HG03095 (cell line): ENCODE results near the gene LRRC42.
"Not testable (repeated sequence)": the region's sequence is repeated elsewhere in the genome, so short reads cannot be mapped to it uniquely, and the experiment has no call there.

Experiments used
- ATAC-seq: cut with Tn5 transposase; IDR thresholded peaks from one replicate; pipeline ENCODE4 v1.9.1; 2021; ENCODE audit warnings: moderate library complexity; ENCODE audit not compliant: unreplicated experiment

LRRC42 gene

DNA sequence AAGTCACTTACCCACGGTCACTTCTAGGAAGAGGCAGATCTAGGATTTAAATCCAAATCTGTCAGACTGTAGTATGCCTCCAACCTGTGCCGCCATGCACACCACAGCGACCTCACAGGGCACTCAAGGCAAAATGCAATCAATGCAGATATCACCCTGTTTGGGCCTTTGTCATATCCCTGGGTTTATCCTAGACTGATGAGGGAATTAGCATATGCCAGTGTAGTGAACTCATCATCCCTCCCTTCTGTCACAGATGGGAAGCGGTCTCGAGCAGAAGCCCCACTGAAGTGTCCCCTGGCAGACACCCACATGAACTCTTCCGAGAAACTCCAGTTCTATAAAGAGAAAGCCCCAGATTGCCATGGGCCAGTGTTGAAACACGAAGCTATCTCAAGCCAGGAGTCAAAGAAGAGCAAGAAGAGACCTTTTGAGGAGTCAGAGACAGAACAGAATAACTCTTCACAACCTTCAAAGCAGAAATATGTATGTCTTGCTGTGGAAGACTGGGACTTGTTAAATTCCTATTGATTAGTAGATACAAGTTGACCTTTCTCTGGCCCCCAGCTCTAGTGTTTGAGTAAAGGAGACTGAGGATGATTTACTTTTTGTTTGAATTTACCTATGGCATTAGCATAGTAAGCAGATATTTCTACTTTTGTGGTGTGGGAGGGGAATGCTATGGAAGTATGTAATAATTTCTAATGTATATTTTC, 21.4 kb downstream of the LRRC42 start:
- ATAC-seq: no peak

DNA sequence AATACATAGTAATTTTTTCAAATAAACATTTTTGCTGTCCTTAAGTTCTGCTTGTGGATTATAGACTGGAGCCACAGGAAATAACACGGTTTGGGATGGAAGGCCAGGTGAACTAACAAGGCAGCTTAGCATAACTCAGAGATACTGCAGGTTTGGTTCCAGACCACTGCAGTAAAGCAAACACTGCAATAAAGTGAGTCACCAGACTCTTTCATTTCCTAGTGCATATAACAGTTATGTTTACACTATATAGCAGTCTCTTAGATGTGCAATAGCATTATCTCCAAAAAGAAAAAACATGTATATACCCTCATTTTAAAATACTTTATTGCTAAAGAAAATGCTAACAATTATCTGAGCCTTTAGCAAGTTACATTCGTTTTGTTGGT, 22.0 kb downstream of the LRRC42 start:
- no peak for ATAC-seq

DNA sequence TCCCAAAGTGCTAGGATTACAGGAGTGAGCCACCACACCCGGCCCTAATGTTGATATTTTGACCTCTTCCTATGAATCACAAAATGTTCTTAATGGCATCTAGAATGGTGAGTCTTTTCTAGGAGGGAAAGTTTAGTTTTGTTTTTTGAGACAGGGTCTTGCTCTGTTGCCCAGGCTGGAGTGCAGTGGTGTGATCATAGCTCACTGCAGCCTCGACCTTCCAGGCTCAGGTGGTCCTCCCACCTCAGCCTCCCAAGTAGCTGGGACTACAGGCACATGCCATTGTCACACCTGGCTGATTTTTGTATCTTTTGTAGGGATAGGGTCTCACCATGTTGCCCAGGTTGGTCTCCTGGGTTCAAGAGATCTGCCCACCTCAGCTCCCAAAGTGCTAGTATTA, 23.2 kb downstream of the LRRC42 start:
- not testable (repeated sequence) for ATAC-seq

- no peak for ATAC-seq
These were observed 25.6 kb downstream of the LRRC42 start for GRCh38 chr1:53971718-53972117.

GRCh38 chr1:53975861-53976260, 29.7 kb downstream of the LRRC42 start:
- no peak for ATAC-seq

DNA sequence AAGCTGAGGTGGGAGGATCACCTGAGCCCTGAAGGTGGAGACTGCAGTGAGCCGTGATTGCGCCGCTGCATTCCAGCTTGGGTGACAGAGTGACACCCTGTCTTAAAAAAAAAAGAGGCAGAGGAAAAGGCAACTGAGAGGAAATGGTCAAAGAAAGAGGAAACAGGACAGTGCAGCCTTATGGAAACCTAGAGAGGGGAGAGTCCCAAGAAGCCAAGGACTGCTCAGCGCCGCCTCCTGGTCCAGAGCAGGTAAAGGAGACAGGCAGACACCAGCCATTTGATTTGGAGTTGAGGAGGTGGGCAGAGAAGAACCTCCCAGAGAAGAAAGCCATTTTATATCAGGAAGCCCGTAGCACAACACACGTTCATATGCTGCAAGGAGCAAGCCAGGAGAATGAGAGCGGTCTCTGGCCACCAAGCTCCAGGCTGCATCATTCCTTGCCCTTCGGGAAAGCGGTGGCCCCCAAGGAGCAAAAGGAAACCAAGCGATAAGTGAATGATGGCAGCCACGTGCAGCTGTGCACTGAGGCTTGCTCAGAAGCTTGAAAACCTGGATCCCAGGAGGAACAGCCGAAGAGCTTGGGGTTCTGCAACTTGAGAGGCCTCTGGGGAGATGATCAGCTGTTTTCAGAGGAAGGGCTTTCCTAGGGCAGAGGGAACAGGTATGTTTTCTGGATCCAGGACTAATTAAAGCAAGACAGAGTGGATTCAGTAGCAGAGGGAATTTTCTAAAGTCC, 33.7 kb downstream of the LRRC42 start:
- ATAC-seq: no peak

DNA sequence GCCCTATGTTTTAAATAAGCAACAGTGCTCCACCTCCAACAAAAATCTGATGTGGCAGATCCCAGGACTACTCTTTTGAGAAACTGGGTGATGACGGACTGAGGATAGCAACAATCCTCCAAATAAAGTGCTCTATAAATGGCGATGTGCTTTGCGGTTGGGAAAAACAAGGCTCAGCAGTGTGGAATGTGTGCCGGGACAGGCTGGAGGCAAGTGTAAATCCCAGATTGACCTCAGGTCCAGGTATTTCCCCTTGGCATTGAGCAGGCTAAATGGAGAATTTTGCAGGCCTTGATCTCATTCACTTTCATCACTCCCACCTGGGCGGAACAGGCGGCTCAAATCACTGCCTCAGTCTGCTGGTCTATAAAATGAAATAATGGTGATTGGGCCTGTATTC, 35.1 kb downstream of the LRRC42 start:
- no peak for ATAC-seq

DNA sequence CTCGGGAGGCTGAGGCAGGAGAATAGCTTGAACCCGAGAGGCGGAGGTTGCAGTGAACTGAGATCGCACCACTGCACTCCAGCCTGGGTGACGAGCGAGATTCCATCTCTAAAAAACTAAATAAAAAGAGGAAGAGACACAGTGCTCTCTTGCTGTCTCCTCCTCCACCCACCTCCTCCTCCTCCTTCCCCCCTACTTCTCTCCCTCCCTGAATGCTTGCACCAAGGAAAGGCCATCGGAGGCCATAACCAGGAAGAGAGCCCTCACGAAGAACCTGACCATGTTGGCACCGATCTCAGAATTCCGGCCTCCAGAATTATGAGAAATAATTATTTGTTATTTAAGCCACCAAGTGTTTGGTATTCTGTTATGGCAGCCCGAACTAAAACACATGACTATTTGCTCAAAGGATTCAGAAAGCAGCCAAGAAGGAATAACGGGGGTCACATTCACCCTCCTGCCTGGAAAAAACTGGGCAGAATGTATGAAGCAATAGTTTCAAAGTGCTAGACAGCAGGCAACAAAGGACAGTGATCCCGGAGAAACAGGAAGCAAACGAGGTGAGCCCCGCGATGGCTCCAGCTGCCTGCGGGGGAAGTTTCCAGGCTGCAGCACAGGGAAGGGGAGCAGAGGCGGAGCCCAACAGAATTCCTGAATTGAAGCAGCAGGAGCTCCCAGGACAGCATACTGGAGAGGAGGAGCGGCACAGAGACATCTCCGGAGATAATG, 36.0 kb downstream of the LRRC42 start:
- ATAC-seq: no peak

- ATAC-seq: no peak
These were observed 36.6 kb downstream of the LRRC42 start for GRCh38 chr1:53982763-53983104.

DNA sequence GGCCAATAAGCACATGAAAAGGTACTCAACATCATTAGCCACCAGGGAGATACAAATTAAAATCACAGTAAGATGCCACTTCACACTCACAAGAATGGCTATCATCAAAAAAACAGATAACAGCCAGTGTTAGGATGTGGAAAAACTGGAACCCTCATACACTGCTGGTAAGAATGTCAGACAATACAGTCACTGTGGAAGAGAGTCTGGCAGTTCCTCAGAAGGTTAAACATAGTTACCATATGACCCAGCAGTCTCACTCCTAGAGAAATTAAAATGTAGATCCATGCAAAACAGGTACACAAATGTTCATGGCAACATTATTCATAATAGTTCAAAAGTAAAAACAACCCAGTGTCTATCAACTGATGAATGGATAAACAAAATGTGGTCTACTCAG, 38.6 kb downstream of the LRRC42 start:
- ATAC-seq: no peak

GRCh38 chr1:53986458-53986857, 40.3 kb downstream of the LRRC42 start:
- ATAC-seq: no peak

GRCh38 chr1:53987880-53988279, 41.7 kb downstream of the LRRC42 start:
- ATAC-seq: no peak

DNA sequence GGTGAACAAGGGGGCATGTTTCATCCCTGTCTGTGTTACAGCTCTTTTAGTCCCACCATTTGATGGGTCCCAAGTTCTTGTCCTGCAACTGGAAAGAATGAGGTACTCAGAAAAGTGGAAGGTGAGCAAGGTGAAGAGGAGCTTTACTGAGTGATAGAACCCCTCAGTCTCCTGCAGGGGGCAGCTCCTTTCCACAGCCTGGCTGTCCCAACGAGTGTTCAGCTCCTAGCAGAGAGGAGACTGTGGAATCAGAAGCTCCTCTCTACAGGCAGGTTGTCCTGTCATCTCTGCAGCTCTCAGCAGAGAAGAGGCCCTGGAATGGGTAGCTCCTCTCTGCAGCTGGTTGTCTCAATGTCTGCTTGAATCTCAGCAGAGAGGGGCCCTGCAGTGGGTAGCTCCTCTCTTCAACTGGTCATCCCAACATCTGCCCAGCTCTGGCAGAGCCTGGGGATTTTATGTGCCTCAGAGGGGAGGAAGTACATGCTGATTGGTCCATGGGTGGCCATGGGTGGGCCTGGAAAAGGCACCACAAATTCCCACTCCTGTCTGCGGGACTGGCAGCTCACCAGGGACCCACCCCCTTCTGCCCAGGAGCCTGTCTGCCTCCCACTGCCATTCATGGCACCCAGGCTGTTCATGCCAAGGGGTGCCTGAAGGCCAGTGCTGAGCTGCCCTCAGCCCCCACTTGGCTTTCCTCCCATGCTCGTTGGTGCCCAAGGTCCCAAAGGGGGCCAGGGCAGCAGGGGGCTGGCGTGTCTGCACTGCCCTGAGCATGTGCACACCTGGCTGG, 46.1 kb downstream of the LRRC42 start:
- no peak for ATAC-seq

DNA sequence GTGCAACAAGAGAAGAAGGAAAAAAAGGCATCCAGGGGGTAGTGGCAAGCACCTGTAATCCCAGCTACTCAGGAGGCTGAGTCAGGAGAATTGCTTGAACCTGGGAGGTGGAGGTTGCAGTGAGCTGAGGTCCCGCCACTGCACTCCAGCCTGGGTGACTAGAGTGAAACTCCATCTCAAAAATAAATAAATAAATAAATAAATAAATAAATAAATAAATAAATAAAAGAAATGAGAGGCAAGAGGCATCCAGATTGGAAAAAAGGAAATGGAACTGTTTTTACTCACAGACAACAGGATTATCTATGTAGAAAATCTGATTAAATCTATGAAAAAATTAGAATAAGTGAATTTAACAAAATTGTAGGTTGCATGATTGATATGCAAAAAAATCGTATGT, 48.4 kb downstream of the LRRC42 start:
- not testable (repeated sequence) for ATAC-seq

DNA sequence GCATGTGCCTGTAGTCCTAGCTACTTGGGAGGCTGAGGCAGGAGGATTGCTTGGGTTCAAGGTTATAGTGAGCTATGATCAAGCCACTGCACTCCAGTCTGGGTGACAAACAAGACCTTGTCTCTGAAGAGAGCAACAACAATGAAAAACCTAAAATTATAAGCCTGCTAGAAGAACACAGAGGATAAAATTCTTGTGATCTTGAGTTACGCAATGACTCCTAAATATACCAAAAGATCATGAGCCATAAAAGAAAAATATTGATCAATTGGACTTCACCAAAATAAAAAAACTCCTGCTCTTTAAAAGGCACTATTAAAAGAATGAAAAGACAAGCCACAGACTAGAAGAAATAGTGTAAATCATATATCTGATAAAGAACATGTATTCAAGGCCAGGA, 49.5 kb downstream of the LRRC42 start:
- no peak for ATAC-seq

DNA sequence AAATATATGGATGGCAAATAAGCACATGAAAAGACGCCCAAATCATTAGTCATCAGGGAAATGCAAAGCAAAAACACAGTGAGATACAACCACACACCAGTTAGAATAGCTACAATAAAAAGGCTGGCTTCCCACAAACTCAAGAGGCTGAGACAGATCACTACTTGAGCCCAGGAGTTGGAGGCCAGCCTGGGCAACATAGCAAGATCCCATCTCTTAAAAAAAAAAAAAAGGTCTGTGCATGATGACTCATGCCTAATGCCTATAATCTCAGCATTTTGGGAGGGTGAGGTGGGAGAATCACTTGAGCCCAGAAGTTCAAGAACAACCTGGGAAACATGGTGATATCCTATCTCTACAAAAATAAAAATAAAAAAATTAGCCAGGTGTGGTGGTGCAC, 52.1 kb downstream of the LRRC42 start:
- ATAC-seq: no peak

DNA sequence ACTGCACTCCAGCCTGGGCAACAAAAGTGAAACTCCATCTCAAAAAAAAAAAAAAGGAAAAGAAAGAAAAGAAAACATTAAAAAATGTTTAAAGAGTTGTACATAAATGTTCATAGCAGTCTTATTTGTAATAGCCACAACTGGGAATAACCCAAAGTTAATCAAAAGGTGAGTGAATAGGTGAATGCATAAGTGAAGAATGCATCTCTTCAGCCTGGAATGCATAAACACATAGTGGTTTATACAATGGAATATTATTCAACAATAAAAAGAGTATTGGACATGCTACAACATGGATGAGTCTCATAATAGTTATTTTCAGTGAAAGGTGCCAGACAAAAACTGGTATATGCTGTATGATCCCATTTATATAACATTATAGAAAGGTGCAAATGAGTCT, 53.8 kb downstream of the LRRC42 start:
- ATAC-seq: no peak

- no peak for ATAC-seq
These were observed 55.4 kb downstream of the LRRC42 start for GRCh38 chr1:54001591-54001990.

DNA sequence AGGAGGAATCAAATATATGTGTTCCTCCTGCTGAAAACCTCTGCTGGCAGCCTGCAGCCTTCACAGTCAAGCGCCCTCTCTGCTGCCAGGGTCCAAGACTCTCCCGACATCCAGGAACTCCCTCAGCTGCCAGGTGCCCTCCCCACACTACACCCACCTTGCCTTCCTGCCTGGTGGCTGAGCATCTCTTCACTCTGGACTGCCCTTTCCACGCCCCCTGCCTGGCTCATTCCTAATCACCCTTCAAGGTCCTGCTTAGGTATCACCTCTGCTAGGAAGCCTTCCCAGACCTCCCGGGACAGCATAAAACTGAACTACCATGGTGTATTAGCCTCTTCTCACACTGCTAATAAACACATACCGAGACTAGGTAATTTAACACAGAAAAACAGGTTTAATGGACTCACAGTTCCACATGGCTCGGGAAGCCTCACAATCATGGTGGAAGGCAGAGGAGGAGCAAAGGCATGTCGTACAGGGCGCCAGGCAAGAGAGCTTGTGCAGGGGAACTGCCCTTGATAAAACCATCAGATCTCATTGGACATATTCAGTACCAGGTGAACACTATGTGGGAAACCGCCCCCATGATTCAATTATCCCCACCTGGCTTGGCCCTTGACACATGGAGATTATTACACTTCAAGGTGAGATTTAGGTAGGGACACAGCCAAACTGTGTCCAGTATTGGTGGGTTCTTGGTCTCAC, 56.5 kb downstream of the LRRC42 start:
- no peak for ATAC-seq

DNA sequence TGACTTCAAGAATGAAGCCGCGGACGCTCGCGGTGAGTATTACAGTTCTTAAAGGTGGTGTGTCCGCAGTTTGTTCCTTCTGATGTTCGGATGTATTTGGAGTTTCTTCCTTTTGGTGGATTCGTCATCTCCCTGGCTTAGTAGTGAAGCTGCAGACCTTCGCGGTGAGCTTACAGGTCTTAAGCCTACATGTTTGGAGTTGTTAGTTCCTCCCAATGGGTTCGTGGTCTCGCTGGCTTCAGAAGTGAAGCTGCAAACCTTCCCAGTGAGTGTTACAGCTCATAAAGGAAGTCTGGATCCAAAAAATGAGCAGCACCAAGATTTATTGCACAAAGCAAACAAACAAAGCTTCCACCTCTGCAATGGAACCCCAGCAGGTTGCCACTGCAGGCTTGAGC, 57.1 kb downstream of the LRRC42 start:
- no peak for ATAC-seq
